Transverse colon (tissue), 4 donors: ENCODE results near the gene KSR1. TPM values are rescaled to one million over a fixed set of nuclear protein-coding genes. Genes with fewer than 3 reads are reported as not detected.
"Not testable (repeated sequence)": the region's sequence is repeated elsewhere in the genome, so short reads cannot be mapped to it uniquely, and the experiment has no call there.

ENCODE experiments used
- DNase-seq: peaks from one replicate; pipeline ENCODE4 v3.0.0-alpha.2; 2019
- H3K27ac ChIP-seq, 4 donors: fragments of 200-600 bp; sonication (generic); 2 replicates each; pipeline ENCODE4 v1.5.1; 2016 to 2018; ENCODE audit warnings: inconsistent platforms in 4 of 4
- H3K27me3 ChIP-seq: fragments of 200-600 bp; sonication (generic); 2 replicates; pipeline ENCODE4 v1.5.1; 2017; ENCODE audit warnings: inconsistent platforms
- H3K36me3 ChIP-seq, 4 donors: fragments of 200-600 bp; sonication (generic); 2 replicates each; pipeline ENCODE4 v1.5.1; 2017 to 2019; ENCODE audit warnings: inconsistent platforms in 4 of 4
- H3K4me1 ChIP-seq, 4 donors: fragments of 200-600 bp; sonication (generic); 2 replicates each; pipeline ENCODE4 v1.5.1; 2017 to 2020; ENCODE audit warnings: inconsistent platforms in 4 of 4
- H3K4me3 ChIP-seq, 4 donors: fragments of 200-600 bp; sonication (generic); 1 replicate in 1 of 4; 2 replicates in 3 of 4; pipeline versions ENCODE4 v1.5.1 to v1.6.1; 2017 to 2019; ENCODE audit warnings: inconsistent platforms in 4 of 4
- H3K9me3 ChIP-seq, 2 donors: fragments of 200-600 bp; sonication (generic); 2 replicates each; pipeline ENCODE4 v1.5.1; 2017 to 2019; ENCODE audit warnings: inconsistent platforms in 2 of 2
- EP300 ChIP-seq: sonication (generic); formaldehyde crosslinking; IDR thresholded peaks from one replicate; pipeline ENCODE4 v1.6.1; 2017; ENCODE audit warnings: antibody characterized with exemption, low read depth
- POLR2A ChIP-seq: fragments of 450-650 bp; IDR thresholded peaks from one replicate; pipeline ENCODE4 v1.6.1; 2016; ENCODE audit warnings: antibody characterized with exemption, mild to moderate bottlenecking, moderate library complexity
- POLR2AphosphoS5 ChIP-seq, 3 donors: sonication (generic); formaldehyde crosslinking; IDR thresholded peaks; one replicate each; pipeline ENCODE4 v1.6.1; 2016; ENCODE audit warnings: antibody characterized with exemption in 3 of 3
- WGBS, 2 donors: methylation state at CpG; one replicate each; pipeline ENCODE4 v1.1.5; 2018; ENCODE audit warnings: low coverage in 1 of 2; 5-methylcytosine and 5-hydroxymethylcytosine counted together
- in situ Hi-C, 4 donors: fragments of 200-750 bp; cut with MboI; loops; one replicate each; pipeline versions ENCODE4 v1.15.0 to v1.15.1; 2017; ENCODE audit warnings: low sequenced_read_pairs in 3 of 4, low pct_ligation_motif_present in 1 of 4, low pct_unique_long_range_greater_than_20kb in 1 of 4
- intact Hi-C: fragments of 100-400 bp; cut with DNase I; formaldehyde crosslinking; loops from one replicate; pipeline ENCODE4 v1.15.1; 2023; ENCODE audit warnings: low total_unique reads
- total RNA-seq, 4 donors: library from RNA; depleted of rRNA; stranded (reverse); fragments of >200 nt; gene quantifications; one replicate each; pipeline ENCODE4 v1.1.0, GENCODE V29; 2016
- TF ChIP-seq, protein P1 (sequence below), 5 experiments: fragments of 200-600 bp in 3 of 5; fragments of 450-650 bp in 2 of 5; sonication (generic) in 3 of 5; IDR thresholded peaks; 1 replicate in 2 of 5; 2 replicates in 3 of 5; pipeline ENCODE4 v1.5.1; 2016 to 2017; ENCODE audit warnings: antibody characterized with exemption in 5 of 5, inconsistent platforms in 3 of 5, mild to moderate bottlenecking in 2 of 5, moderate library complexity in 1 of 5

The KSR1 gene
- total RNA-seq, result 10 to 100 TPM in 3 of 4 donors, 1 to 10 TPM in 1; 8.2 to 55.7 (median 30.9) TPM

DNA sequence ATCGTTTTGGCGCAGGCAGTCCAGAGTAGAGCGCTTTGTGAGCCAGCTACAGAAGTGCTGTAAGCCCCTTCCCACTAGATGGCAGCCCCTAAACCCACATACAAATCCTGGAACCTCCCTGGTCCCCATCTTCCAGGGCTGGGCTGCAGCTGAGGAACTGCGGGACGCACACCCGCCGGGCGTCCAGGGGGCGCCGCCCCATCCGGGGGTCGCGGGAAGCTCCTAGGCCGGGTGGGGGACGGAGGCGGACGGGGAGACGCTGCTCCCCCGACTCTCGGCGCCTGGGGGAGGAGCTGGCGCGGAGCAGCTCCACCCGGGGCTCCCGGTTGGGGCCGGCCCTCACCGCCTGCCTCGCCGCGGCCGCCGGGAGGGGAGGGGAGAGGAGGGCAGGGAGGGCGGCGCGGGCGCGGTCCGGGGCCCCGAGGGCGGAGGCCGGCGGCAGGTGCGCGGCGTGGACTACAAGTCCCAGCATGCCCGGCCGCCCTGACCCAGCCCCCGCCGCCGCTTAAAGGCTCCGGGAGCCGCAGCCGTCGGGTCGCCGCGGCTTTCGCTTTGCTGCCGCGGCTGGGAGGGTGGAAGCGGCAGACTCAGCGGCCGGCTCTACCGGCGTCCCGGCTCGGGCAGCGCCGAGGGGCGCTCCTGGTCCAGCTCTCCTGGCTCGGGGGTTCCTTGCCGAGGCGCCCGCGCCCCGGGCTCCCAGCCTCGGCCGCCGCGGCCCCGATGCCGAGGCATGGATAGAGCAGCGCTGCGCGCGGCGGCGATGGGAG, at the start of gene KSR1:
KSR1 (plus strand) TSS at position 535 of the 767 bp plus-strand sequence; CDS start at position 731, 196 bp downstream.
- 2% methylated on average over 39 of the region's 88 CpGs; no CpG with 5 or more reads in 1 of the 2 donors for WGBS, 2 donors
- intact Hi-C loops, result loop anchor here (5.0 to 10.0 kb wide), 2 partner anchors 101 to 141 kb away; no protein-coding TSS in a partner anchor
- peak within 1 kb of the TSS; percentile 78 to 88 (median 84) for H3K4me3 ChIP-seq
- in situ Hi-C loops, result loop anchor here in 2 of 4 donors (25.0 kb wide), 3 partner anchors 94 to 219 kb away; no protein-coding TSS in a partner anchor
- TF ChIP-seq, protein P1, sequence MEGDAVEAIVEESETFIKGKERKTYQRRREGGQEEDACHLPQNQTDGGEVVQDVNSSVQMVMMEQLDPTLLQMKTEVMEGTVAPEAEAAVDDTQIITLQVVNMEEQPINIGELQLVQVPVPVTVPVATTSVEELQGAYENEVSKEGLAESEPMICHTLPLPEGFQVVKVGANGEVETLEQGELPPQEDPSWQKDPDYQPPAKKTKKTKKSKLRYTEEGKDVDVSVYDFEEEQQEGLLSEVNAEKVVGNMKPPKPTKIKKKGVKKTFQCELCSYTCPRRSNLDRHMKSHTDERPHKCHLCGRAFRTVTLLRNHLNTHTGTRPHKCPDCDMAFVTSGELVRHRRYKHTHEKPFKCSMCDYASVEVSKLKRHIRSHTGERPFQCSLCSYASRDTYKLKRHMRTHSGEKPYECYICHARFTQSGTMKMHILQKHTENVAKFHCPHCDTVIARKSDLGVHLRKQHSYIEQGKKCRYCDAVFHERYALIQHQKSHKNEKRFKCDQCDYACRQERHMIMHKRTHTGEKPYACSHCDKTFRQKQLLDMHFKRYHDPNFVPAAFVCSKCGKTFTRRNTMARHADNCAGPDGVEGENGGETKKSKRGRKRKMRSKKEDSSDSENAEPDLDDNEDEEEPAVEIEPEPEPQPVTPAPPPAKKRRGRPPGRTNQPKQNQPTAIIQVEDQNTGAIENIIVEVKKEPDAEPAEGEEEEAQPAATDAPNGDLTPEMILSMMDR (IDR thresholded peaks at IDR 0.05), result peak in 2 of 5 experiments; percentile 18
- TF ChIP-seq POLR2A, result peak; percentile 41
- TF ChIP-seq POLR2AphosphoS5 (IDR thresholded peaks at IDR 0.05), result peak; percentile 70 to 80 (median 79)
- TF ChIP-seq EP300, result no peak
- peak; percentile 89 for DNase-seq
- peak within 1 kb of the TSS; percentile 77 to 89 (median 84) for H3K27ac ChIP-seq
- peaks cover 11% of the 10 kb centered on the region for H3K27me3 ChIP-seq
- no peaks in the 10 kb centered on the region for H3K36me3 ChIP-seq
- H3K4me1 ChIP-seq, result peaks cover 6 to 28% (median 19%) of the 10 kb centered on the region in 4 donors
- H3K9me3 ChIP-seq, result no peaks in the 10 kb centered on the region

DNA sequence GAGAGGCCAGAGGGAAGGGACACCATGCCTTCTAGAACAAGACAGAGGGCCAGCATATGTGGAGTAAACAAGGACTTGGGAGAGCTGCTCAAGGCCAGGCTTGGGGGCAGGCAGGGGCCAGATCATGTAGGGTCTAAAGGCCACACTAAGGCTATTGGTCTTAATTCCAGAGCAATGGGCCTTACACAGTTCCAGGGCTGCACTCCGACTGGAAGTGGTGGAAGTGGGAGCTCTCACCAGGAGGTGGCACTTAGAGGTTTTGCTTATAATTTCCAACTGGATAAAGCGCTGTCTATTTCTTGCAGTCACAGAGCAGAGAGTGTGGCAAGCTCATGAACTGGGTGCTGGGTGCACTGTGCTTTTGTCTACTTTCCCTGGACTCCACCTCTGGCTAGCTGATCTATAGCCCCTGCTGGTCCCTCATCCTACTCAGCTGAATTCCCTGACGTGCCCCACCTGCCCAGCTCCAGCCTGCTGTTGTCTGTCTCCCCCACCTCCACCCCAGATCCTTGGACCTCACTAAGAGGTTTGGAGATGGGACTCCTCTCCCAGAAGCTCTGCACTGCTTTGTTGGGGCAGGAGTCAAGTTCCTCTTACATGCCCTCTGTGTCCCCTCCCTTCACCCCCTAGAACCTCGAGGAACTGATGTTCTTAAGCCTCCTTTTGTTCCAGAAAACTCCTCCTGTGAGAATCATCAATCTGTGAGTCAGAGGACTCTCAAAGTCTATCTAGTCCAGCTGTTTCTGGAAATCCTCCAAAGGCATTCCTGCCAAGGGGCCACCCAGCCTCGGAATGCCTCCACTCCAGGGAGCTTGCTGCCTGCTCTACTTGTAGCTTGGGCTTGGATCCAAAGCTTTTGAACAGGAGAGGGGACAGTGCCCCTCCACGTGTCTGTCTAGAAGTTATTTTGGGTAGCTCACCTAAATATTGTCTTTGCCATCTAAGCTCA, 48.1 kb upstream of the KSR1 start:
- in situ Hi-C loops, result no loop called here
- DNase-seq, result no peak

DNA sequence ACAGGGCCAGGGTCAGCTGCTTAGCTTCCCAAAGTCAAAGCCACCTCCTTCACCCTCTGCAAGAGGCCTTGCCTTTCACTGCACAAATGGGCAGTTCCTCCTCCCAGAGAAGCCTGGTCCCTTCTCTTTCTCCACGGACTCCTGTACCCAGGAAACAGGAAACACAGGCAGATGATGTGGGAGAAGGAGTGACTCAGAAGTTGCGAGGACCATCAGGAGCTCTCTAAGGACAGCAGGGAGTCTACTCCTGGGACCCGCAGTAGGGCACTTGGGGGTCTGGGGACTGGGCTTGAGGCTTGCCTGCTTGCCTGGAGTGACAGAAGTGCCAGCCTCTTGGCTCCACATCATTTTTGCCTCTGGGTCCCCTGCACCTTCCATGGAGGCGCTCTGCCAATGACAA, 47.4 kb upstream of the KSR1 start:
- DNase-seq, result no peak
- H3K27me3 ChIP-seq, result no peaks in the 10 kb centered on the region

More for the DNA sequence above, 48.1 kb upstream of the KSR1 start:
- Histone ChIP-seq H3K27ac (no peak overlapping the region), H3K4me3 (no peak overlapping the region), H3K27me3 (no peaks in the 10 kb centered on the region), H3K9me3 (no peaks in the 10 kb centered on the region), H3K36me3 (no peaks in the 10 kb centered on the region), H3K4me1 (peaks cover 0 to 8% (median 4%) of the 10 kb centered on the region in 4 donors)
- no peak for TF ChIP-seq EP300
- TF ChIP-seq POLR2A, result no peak
- TF ChIP-seq POLR2AphosphoS5 (IDR thresholded peaks at IDR 0.05), result no peak
- TF ChIP-seq, protein P1 (IDR thresholded peaks at IDR 0.05), result no peak
- intact Hi-C loops, result no loop called here
- WGBS, 2 donors, result 45% methylated on average over 6 of the region's 6 CpGs; no CpG with 5 or more reads in 1 of the 2 donors

GRCh38 chr17:27412158-27412557, 44.1 kb upstream of the KSR1 start:
- H3K27ac ChIP-seq, H3K9me3 ChIP-seq, H3K4me1 ChIP-seq, H3K36me3 ChIP-seq, intact Hi-C loops, H3K27me3 ChIP-seq, DNase-seq, H3K4me3 ChIP-seq: not testable (repeated sequence)
- in situ Hi-C loops, result loop anchor here in 1 of 4 donors (10.0 kb wide), 1 partner anchor 57 kb away; no protein-coding TSS in a partner anchor
- WGBS, 2 donors, result 74 to 79% methylated on average over 6 to 9 of the region's 9 CpGs

More for the DNA sequence above, 47.4 kb upstream of the KSR1 start:
- 46% methylated on average over 4 of the region's 4 CpGs; no CpG with 5 or more reads in 1 of the 2 donors for WGBS, 2 donors
- no peak for TF ChIP-seq EP300
- TF ChIP-seq POLR2A, result no peak
- TF ChIP-seq, protein P1 (IDR thresholded peaks at IDR 0.05), result no peak
- no peak for TF ChIP-seq POLR2AphosphoS5 (IDR thresholded peaks at IDR 0.05)
- no peak overlapping the region for H3K27ac ChIP-seq
- H3K36me3 ChIP-seq, result no peaks in the 10 kb centered on the region
- in situ Hi-C loops (no loop called here), intact Hi-C loops (no loop called here)
- H3K4me3 ChIP-seq, result no peak overlapping the region
- peaks cover 0 to 8% (median 4%) of the 10 kb centered on the region in 4 donors for H3K4me1 ChIP-seq
- no peaks in the 10 kb centered on the region for H3K9me3 ChIP-seq
